H1 (cell line): ENCODE results near the gene MARK3. TPM values are rescaled to one million over a fixed set of nuclear protein-coding genes. Genes with fewer than 3 reads are reported as not detected.

Experiments
- EP300 ChIP-seq, 2 experiments: IDR thresholded peaks; 1 replicate in 1 of 2; 2 replicates in 1 of 2; pipeline ENCODE4 v1.6.1; 2011 to 2012; ENCODE audit warnings: low read depth in 2 of 2, low read length in 2 of 2, mild to moderate bottlenecking in 2 of 2, borderline replicate concordance in 1 of 2, inconsistent platforms in 1 of 2, moderate library complexity in 1 of 2
- SAP30 ChIP-seq: fragments of 300-600 bp; sonication (generic); IDR thresholded peaks from 2 replicates; pipeline ENCODE4 v1.7.1; 2012; ENCODE audit warnings: low read length, moderate library complexity, mild to moderate bottlenecking, inconsistent platforms; ENCODE audit not compliant: insufficient read depth, insufficient replicate concordance
- polyA plus RNA-seq, 7 experiments: library from polyadenylated mRNA; depleted of rRNA in 3 of 7; stranded (reverse) in 5 of 7; unstranded in 2 of 7; fragments of >200 nt in 5 of 7; fragments of 200-250 nt in 2 of 7; gene quantifications; 1 replicate in 5 of 7; 2 replicates in 1 of 7; 4 replicates in 1 of 7; pipeline versions ENCODE4 v1.2.1 to v1.2.3, GENCODE V29; 2011 to 2013; ENCODE audit warnings: missing spikeins in 2 of 7, mixed read lengths in 2 of 7
- total RNA-seq: library from RNA; stranded (reverse); fragmentation: NEBNext Ultra II Directional; extraction: Animal tissue kit (Norgen Biotek cat#: 25700); gene quantifications from 2 replicates; pipeline ENCODE4 v1.2.1, GENCODE V29; 2021

MARK3 gene
- total and polyA plus RNA-seq, 2 of the 8 experiments (the other 6 are each of a cell fraction or from before 2014, with no cell fraction given), result 39.4 to 76.9 TPM

GRCh38 chr14:103500148-103500990 lies 115.2 kb downstream of the MARK3 start (continued):
- no peak for TF ChIP-seq SAP30
- TF ChIP-seq EP300 (IDR thresholded peaks at IDR 0.05; ENCODE audit: borderline replicate concordance in 1 of 2, low read depth in 2 of 2, low read length in 2 of 2), result no peak
- TF ChIP-seq, all 59 proteins: peak for 4
